PFSK-1 (cell line): ENCODE data around the gene DGKK.

Experiments
- POLR2AphosphoS5 ChIP-seq: IDR thresholded peaks from 2 replicates; pipeline ENCODE4 v1.6.1; 2012; ENCODE audit warnings: low read depth, mild to moderate bottlenecking, control low read depth, low read length, moderate library complexity
- TAF1 ChIP-seq: IDR thresholded peaks from 2 replicates; pipeline ENCODE4 v1.6.1; 2012; ENCODE audit warnings: low read length, control low read depth, borderline replicate concordance; ENCODE audit not compliant: insufficient read depth
- TF ChIP-seq, protein P1 (sequence below), 2 experiments: IDR thresholded peaks; 2 replicates each; pipeline versions ENCODE4 v1.6.1 to v1.8.0; 2011 to 2012; ENCODE audit warnings: low read depth in 2 of 2, low read length in 2 of 2, control low read depth in 1 of 2, inconsistent platforms in 1 of 2, mild to moderate bottlenecking in 1 of 2, moderate library complexity in 1 of 2; ENCODE audit not compliant: insufficient read depth in 1 of 2

DNA sequence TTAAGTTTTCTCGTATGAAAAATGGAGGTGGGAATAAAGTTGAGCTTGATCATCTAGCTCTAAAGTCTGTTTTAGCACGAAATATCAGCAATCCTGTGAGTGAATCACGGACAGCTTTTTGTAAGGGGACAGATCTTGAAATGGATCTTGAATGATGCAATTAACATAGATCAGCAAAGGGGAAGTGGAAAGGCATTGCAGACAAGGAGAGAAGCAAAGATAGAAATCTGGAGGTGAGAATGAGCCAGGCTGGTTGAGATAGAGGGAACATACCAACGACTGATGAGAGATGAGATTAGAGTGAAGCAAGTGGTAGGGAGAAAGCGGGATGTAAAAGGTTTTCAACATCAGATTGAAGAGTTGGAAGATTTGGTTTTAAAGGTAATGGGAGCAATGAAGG is 4.6 kb upstream of the DGKK start:
- TF ChIP-seq TAF1 (no peak), POLR2AphosphoS5 (no peak)
- TF ChIP-seq, protein P1, sequence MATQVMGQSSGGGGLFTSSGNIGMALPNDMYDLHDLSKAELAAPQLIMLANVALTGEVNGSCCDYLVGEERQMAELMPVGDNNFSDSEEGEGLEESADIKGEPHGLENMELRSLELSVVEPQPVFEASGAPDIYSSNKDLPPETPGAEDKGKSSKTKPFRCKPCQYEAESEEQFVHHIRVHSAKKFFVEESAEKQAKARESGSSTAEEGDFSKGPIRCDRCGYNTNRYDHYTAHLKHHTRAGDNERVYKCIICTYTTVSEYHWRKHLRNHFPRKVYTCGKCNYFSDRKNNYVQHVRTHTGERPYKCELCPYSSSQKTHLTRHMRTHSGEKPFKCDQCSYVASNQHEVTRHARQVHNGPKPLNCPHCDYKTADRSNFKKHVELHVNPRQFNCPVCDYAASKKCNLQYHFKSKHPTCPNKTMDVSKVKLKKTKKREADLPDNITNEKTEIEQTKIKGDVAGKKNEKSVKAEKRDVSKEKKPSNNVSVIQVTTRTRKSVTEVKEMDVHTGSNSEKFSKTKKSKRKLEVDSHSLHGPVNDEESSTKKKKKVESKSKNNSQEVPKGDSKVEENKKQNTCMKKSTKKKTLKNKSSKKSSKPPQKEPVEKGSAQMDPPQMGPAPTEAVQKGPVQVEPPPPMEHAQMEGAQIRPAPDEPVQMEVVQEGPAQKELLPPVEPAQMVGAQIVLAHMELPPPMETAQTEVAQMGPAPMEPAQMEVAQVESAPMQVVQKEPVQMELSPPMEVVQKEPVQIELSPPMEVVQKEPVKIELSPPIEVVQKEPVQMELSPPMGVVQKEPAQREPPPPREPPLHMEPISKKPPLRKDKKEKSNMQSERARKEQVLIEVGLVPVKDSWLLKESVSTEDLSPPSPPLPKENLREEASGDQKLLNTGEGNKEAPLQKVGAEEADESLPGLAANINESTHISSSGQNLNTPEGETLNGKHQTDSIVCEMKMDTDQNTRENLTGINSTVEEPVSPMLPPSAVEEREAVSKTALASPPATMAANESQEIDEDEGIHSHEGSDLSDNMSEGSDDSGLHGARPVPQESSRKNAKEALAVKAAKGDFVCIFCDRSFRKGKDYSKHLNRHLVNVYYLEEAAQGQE (IDR thresholded peaks at IDR 0.05; ENCODE audit: insufficient read depth in 1 of 2, low read depth in 2 of 2, low read length in 2 of 2) = no peak
